OCI-LY3 (cell line): ENCODE results near the gene CARS2.

Source experiments
- H2AFZ ChIP-seq: fragments of 200-600, 300-600 bp; shearing (Covaris generic); 2 replicates; pipeline ENCODE4 v1.6.0; 2014; ENCODE audit warnings: antibody characterized with exemption, low read depth, low read length
- H3K27ac ChIP-seq: fragments of 200-600, 300-600 bp; sonication (generic); 2 replicates; pipeline ENCODE4 v1.5.1; 2014; ENCODE audit warnings: mild to moderate bottlenecking, low read length, moderate library complexity, mixed read lengths
- H3K27me3 ChIP-seq: fragments of 200-600, 300-600 bp; sonication (generic); 2 replicates; pipeline ENCODE4 v1.6.1; 2014; ENCODE audit warnings: low read depth, low read length, mixed read lengths
- H3K36me3 ChIP-seq: fragments of 200-600, 300-600 bp; sonication (generic); replicated peaks from 2 replicates; pipeline ENCODE3; 2014; ENCODE audit warnings: low read depth, low read length, mixed read lengths
- H3K4me1 ChIP-seq: fragments of 300-600, 200-600 bp; sonication (generic); 2 replicates; pipeline ENCODE4 v1.6.1; 2014; ENCODE audit warnings: low read length, mixed read lengths
- H3K4me2 ChIP-seq: fragments of 200-600, 300-600 bp; sonication (generic); 2 replicates; pipeline ENCODE4 v1.6.1; 2014; ENCODE audit warnings: low read length, mixed read lengths
- H3K4me3 ChIP-seq: fragments of 300-600, 200-600 bp; sonication (generic); 2 replicates; pipeline ENCODE4 v1.5.1; 2014; ENCODE audit warnings: antibody characterized with exemption, mild to moderate bottlenecking, low read length, moderate library complexity
- H3K79me2 ChIP-seq: fragments of 300-600, 200-600 bp; shearing (Covaris generic); 2 replicates; pipeline ENCODE4 v1.6.1; 2014; ENCODE audit warnings: mild to moderate bottlenecking, low read length, mixed read lengths
- H3K9ac ChIP-seq: fragments of 300-600, 200-600 bp; shearing (Covaris generic); 2 replicates; pipeline ENCODE4 v1.6.0; 2014; ENCODE audit warnings: mild to moderate bottlenecking, low read length, moderate library complexity
- H3K9me3 ChIP-seq: fragments of 200-600, 300-600 bp; shearing (Covaris generic); 2 replicates; pipeline ENCODE4 v1.6.1; 2014; ENCODE audit warnings: low read length, mixed read lengths; ENCODE audit not compliant: insufficient read depth
- H4K20me1 ChIP-seq: fragments of 200-600, 300-600 bp; sonication (generic); 2 replicates; pipeline ENCODE4 v1.6.1; 2016; ENCODE audit warnings: low read length, mixed read lengths; ENCODE audit not compliant: insufficient read depth
- EZH2phosphoT487 ChIP-seq: fragments of 200-600 bp; shearing (Covaris generic); IDR thresholded peaks from 2 replicates; pipeline ENCODE4 v1.6.1; 2018; ENCODE audit warnings: antibody characterized with exemption, mixed run types, low read depth
- TF ChIP-seq, protein P1 (sequence below): fragments of 200-600, 300-600 bp; sonication (generic); IDR thresholded peaks from 2 replicates; pipeline ENCODE4 v1.5.1; 2014; ENCODE audit warnings: antibody characterized with exemption, low read length, low read depth

The CARS2 gene

DNA sequence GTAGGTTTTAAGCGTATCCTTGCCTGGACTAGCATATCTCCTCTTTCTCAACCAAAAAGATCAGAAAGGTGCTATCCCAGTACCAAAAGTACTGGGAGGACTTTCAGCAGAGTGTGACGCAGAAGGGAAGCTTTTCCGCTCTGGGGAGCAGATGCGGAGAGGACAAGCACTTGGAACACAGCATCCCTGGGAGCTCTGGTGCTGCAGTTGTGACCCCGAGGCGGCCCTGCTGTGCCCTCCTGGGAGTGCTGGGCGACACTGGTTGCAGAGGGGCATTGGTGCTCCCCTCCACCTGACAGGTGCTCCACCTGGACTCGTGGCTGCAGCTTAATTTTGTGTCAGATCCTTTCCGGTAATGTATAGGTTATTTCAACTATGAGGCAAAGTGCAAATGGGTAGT, 87.1 kb downstream of the CARS2 start:
- H3K4me3 ChIP-seq = no peak overlapping the region
- peaks cover 18% of the 10 kb centered on the region for H3K4me1 ChIP-seq
- H3K27ac ChIP-seq = no peak overlapping the region
- no peak overlapping the region for H3K4me2 ChIP-seq
- TF ChIP-seq EZH2phosphoT487 = no peak
- TF ChIP-seq, protein P1, sequence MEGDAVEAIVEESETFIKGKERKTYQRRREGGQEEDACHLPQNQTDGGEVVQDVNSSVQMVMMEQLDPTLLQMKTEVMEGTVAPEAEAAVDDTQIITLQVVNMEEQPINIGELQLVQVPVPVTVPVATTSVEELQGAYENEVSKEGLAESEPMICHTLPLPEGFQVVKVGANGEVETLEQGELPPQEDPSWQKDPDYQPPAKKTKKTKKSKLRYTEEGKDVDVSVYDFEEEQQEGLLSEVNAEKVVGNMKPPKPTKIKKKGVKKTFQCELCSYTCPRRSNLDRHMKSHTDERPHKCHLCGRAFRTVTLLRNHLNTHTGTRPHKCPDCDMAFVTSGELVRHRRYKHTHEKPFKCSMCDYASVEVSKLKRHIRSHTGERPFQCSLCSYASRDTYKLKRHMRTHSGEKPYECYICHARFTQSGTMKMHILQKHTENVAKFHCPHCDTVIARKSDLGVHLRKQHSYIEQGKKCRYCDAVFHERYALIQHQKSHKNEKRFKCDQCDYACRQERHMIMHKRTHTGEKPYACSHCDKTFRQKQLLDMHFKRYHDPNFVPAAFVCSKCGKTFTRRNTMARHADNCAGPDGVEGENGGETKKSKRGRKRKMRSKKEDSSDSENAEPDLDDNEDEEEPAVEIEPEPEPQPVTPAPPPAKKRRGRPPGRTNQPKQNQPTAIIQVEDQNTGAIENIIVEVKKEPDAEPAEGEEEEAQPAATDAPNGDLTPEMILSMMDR = no peak
- peaks cover 84% of the 10 kb centered on the region for H3K79me2 ChIP-seq
- no peaks in the 10 kb centered on the region for H3K9me3 ChIP-seq
- peaks cover 10% of the 10 kb centered on the region for H3K36me3 ChIP-seq
- H3K9ac ChIP-seq = no peak overlapping the region
- H3K27me3 ChIP-seq = no peaks in the 10 kb centered on the region
- no peak overlapping the region for H2AFZ ChIP-seq
- peaks cover 54% of the 10 kb centered on the region for H4K20me1 ChIP-seq

DNA sequence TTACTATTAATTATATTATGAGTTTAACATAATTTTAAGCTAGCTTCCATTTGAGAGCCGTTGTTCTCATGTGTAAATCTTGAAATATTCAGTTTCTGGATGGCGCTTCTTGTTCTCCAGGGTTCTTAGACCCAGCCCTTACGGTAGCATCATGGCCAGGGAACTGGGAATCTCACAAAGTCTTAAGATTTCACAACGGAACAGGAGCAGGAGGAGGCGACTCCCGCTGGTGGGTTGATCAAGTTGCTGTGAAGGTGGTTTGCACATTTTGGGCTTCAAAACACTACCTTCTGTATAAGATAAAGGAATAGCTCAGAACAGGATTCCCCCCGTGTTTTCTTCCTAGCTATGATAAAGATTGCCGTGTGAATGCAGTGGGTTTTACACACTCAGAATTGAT, 87.7 kb downstream of the CARS2 start:
- H2AFZ ChIP-seq = no peak overlapping the region
- H3K79me2 ChIP-seq = peaks cover 78% of the 10 kb centered on the region
- H4K20me1 ChIP-seq = peaks cover 54% of the 10 kb centered on the region
- no peak overlapping the region for H3K4me3 ChIP-seq
- no peaks in the 10 kb centered on the region for H3K27me3 ChIP-seq
- peaks cover 18% of the 10 kb centered on the region for H3K4me1 ChIP-seq
- no peak overlapping the region for H3K4me2 ChIP-seq
- H3K9me3 ChIP-seq = no peaks in the 10 kb centered on the region
- H3K27ac ChIP-seq = no peak overlapping the region
- H3K9ac ChIP-seq = no peak overlapping the region
- no peak for TF ChIP-seq EZH2phosphoT487
- TF ChIP-seq, protein P1 = no peak
- H3K36me3 ChIP-seq = peaks cover 10% of the 10 kb centered on the region

DNA sequence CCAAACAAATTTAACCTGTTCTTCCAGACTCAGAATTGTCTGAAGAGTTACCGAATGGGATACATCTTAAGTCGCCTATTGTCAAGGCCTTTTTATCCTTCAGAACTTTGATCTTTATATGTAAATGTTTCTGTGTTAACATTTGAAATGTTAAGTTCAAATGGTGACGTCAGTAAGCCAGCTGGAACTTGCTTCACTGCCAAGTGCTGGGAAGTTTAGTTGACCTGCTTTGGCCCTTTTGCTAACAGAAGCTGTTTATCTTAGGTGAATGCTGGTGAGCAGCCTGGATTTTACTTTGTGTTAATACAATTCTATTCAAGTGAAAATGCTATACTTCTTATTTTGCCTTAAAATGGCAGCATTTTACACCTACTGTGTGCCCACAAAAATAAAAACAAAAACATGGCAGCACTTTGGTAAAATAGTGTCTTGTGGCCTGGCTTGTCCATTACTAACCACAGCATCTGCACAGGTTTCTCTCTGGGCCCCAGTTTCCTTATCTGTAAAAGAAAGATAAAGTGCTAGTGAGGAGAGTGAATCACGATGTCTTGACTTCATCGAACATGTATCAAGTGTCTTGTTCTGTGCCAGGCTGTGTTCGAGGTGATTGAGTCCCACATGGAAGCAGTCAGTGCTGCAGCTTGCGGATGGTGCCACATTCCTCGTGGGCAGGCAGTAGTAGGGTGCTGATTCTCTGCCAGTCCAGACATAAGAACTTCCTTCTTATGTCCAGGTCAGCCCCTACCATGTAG, 88.4 kb downstream of the CARS2 start:
- Histone ChIP-seq H3K4me2 (peak overlapping the region; percentile 93), H2AFZ (no peak overlapping the region), H3K4me3 (peak overlapping the region; percentile 93; the same call in 1 of the 2 replicates), H3K79me2 (peaks cover 71% of the 10 kb centered on the region), H3K9me3 (no peaks in the 10 kb centered on the region), H3K36me3 (peaks cover 3% of the 10 kb centered on the region), H3K27ac (no peak overlapping the region), H3K9ac (peak overlapping the region; percentile 79; the same call in 1 of the 2 replicates), H3K4me1 (peaks cover 18% of the 10 kb centered on the region), H3K27me3 (no peaks in the 10 kb centered on the region), H4K20me1 (peaks cover 47% of the 10 kb centered on the region)
- TF ChIP-seq, protein P1 = no peak
- TF ChIP-seq EZH2phosphoT487 = no peak

- Histone ChIP-seq H3K4me1 (peaks cover 25% of the 10 kb centered on the region), H3K4me2 (peak overlapping the region; percentile 93), H3K9me3 (no peaks in the 10 kb centered on the region), H3K9ac (peak overlapping the region; percentile 79), H3K36me3 (no peaks in the 10 kb centered on the region), H3K4me3 (peak overlapping the region; percentile 93), H3K79me2 (peaks cover 60% of the 10 kb centered on the region), H3K27me3 (no peaks in the 10 kb centered on the region), H3K27ac (peak overlapping the region; percentile 37), H2AFZ (no peak overlapping the region), H4K20me1 (peaks cover 37% of the 10 kb centered on the region)
- TF ChIP-seq EZH2phosphoT487 = no peak
- TF ChIP-seq, protein P1 = peak; percentile 59
Measured at GRCh38 chr13:110616103-110617101, 89.5 kb downstream of the CARS2 start.
